ENCODE data around the gene PSRC1. TPM values are rescaled to one million over a fixed set of nuclear protein-coding genes. Genes with fewer than 3 reads are reported as not detected.

PSRC1 gene
- total RNA-seq, 3 donors from 2014 or later, result 4.2 to 5.9 (median 4.3) TPM

GRCh38 chr1:109239047-109239408, 43.9 kb downstream of the PSRC1 start:
- H3K36me3 ChIP-seq, result peaks cover 18% of the 10 kb centered on the region
- H3K9me3 ChIP-seq, result no peaks in the 10 kb centered on the region
- peak overlapping the region; percentile 76 to 78 for H3K27ac ChIP-seq
- no peak for DNase-seq (ENCODE audit: low spot score in 2 of 2)
- intact Hi-C loops (cut with DNase I; ENCODE audit: low total_unique reads), result no loop called here
- no peak for TF ChIP-seq POLR2A (IDR thresholded peaks at IDR 0.05)
- TF ChIP-seq POLR2AphosphoS5 (IDR thresholded peaks at IDR 0.05), result no peak
- TF ChIP-seq CTCF (IDR thresholded peaks at IDR 0.05), result no peak
- H3K4me3 ChIP-seq, result no peak overlapping the region
- H3K4me1 ChIP-seq, result no peaks in the 10 kb centered on the region
- no peaks in the 10 kb centered on the region for H3K27me3 ChIP-seq

GRCh38 chr1:109238382-109238781, 44.6 kb downstream of the PSRC1 start:
- Histone ChIP-seq H3K4me1 (no peaks in the 10 kb centered on the region), H3K9me3 (no peaks in the 10 kb centered on the region), H3K36me3 (peaks cover 18% of the 10 kb centered on the region), H3K27ac (peak overlapping the region in 1 of 2 donors; percentile 76), H3K4me3 (no peak overlapping the region), H3K27me3 (no peaks in the 10 kb centered on the region)
- TF ChIP-seq CTCF (IDR thresholded peaks at IDR 0.05) (no peak), POLR2A (IDR thresholded peaks at IDR 0.05) (no peak), POLR2AphosphoS5 (IDR thresholded peaks at IDR 0.05) (no peak)
- intact Hi-C loops (cut with DNase I; ENCODE audit: low total_unique reads), result no loop called here
- DNase-seq (ENCODE audit: low spot score in 2 of 2), result no peak

- intact Hi-C loops (cut with DNase I; ENCODE audit: low total_unique reads), result no loop called here
- no peak overlapping the region for H3K4me3 ChIP-seq
- no peaks in the 10 kb centered on the region for H3K9me3 ChIP-seq
- H3K4me1 ChIP-seq, result no peaks in the 10 kb centered on the region
- no peaks in the 10 kb centered on the region for H3K27me3 ChIP-seq
- no peak for DNase-seq (ENCODE audit: low spot score in 2 of 2)
- no peak overlapping the region for H3K27ac ChIP-seq
- TF ChIP-seq POLR2A (IDR thresholded peaks at IDR 0.05) (no peak), POLR2AphosphoS5 (IDR thresholded peaks at IDR 0.05) (no peak), CTCF (IDR thresholded peaks at IDR 0.05) (no peak)
- peaks cover 22% of the 10 kb centered on the region for H3K36me3 ChIP-seq
These were observed 45.4 kb downstream of the PSRC1 start for GRCh38 chr1:109237512-109237911.

GRCh38 chr1:109235137-109235536, 47.8 kb downstream of the PSRC1 start:
- TF ChIP-seq POLR2AphosphoS5 (IDR thresholded peaks at IDR 0.05), result no peak
- TF ChIP-seq POLR2A (IDR thresholded peaks at IDR 0.05), result no peak
- TF ChIP-seq CTCF (IDR thresholded peaks at IDR 0.05), result no peak
- H3K27ac ChIP-seq, result no peak overlapping the region
- no peaks in the 10 kb centered on the region for H3K9me3 ChIP-seq
- no peaks in the 10 kb centered on the region for H3K4me1 ChIP-seq
- no peak for DNase-seq (ENCODE audit: low spot score in 2 of 2)
- no peak overlapping the region for H3K4me3 ChIP-seq
- peaks cover 24% of the 10 kb centered on the region for H3K36me3 ChIP-seq
- intact Hi-C loops (cut with DNase I; ENCODE audit: low total_unique reads), result no loop called here
- H3K27me3 ChIP-seq, result no peaks in the 10 kb centered on the region

- no peak for DNase-seq (ENCODE audit: low spot score in 2 of 2)
- no peak for TF ChIP-seq POLR2A (IDR thresholded peaks at IDR 0.05)
- no peak for TF ChIP-seq POLR2AphosphoS5 (IDR thresholded peaks at IDR 0.05)
- TF ChIP-seq CTCF (IDR thresholded peaks at IDR 0.05), result no peak
- Histone ChIP-seq H3K36me3 (peaks cover 34% of the 10 kb centered on the region), H3K27ac (no peak overlapping the region), H3K4me3 (no peak overlapping the region), H3K4me1 (no peaks in the 10 kb centered on the region), H3K9me3 (no peaks in the 10 kb centered on the region), H3K27me3 (no peaks in the 10 kb centered on the region)
- intact Hi-C loops (cut with DNase I; ENCODE audit: low total_unique reads), result no loop called here
These were observed 51.9 kb downstream of the PSRC1 start for GRCh38 chr1:109231066-109231465.

Other genes starting within 250 kb of the PSRC1 start
- 10 to 100 TPM; 12.3 to 16.8 (median 13.8) TPM for gene WDR47, start 241.0 kb downstream of the PSRC1 start, total RNA-seq
- gene TAF13, start 207.1 kb downstream of the PSRC1 start, total RNA-seq, result 10 to 100 TPM; 23.1 to 36.4 (median 25.8) TPM
- 10 to 100 TPM; 30.7 to 32.6 (median 32.4) TPM for gene TMEM167B, start 192.4 kb downstream of the PSRC1 start, total RNA-seq
- 100 to 1,000 TPM in 2 of 3 donors, under 1 TPM in 1; 0.64 to 220 (median 202) TPM for gene ELAPOR1, start 169.0 kb downstream of the PSRC1 start, total RNA-seq
- gene SARS1, start 69.2 kb downstream of the PSRC1 start, total RNA-seq, result 100 to 1,000 TPM; 146 to 172 (median 161) TPM
- gene CELSR2, start 33.6 kb downstream of the PSRC1 start, total RNA-seq, result 10 to 100 TPM in 2 of 3 donors, 1 to 10 TPM in 1; 1.3 to 19.5 (median 13.8) TPM
- not detected for gene MYBPHL, start 23.9 kb upstream of the PSRC1 start, total RNA-seq
- gene SORT1, start 114.8 kb upstream of the PSRC1 start, total RNA-seq, result 100 to 1,000 TPM in 1 of 3 donors, 10 to 100 TPM in 2; 51.1 to 135 (median 69.8) TPM
- 10 to 100 TPM; 23.7 to 36.7 (median 28.8) TPM for gene PSMA5, start 143.3 kb upstream of the PSRC1 start, total RNA-seq
- 1 to 10 TPM in 1 of 3 donors, under 1 TPM in 2; 0.44 to 1.4 (median 0.66) TPM for gene SYPL2, start 183.4 kb upstream of the PSRC1 start, total RNA-seq
- gene ATXN7L2, start 200.8 kb upstream of the PSRC1 start, total RNA-seq, result 1 to 10 TPM; 2.4 to 4.1 (median 2.9) TPM
- 1 to 10 TPM; 6.6 to 9.1 (median 8.2) TPM for gene CYB561D1, start 210.9 kb upstream of the PSRC1 start, total RNA-seq
- 1 to 10 TPM; 3.0 to 9.5 (median 6.4) TPM for gene AMIGO1, start 226.6 kb upstream of the PSRC1 start, total RNA-seq